ENCODE measurements around the gene PRDX3.

- TF ChIP-seq, protein P1, sequence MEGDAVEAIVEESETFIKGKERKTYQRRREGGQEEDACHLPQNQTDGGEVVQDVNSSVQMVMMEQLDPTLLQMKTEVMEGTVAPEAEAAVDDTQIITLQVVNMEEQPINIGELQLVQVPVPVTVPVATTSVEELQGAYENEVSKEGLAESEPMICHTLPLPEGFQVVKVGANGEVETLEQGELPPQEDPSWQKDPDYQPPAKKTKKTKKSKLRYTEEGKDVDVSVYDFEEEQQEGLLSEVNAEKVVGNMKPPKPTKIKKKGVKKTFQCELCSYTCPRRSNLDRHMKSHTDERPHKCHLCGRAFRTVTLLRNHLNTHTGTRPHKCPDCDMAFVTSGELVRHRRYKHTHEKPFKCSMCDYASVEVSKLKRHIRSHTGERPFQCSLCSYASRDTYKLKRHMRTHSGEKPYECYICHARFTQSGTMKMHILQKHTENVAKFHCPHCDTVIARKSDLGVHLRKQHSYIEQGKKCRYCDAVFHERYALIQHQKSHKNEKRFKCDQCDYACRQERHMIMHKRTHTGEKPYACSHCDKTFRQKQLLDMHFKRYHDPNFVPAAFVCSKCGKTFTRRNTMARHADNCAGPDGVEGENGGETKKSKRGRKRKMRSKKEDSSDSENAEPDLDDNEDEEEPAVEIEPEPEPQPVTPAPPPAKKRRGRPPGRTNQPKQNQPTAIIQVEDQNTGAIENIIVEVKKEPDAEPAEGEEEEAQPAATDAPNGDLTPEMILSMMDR (conservative IDR thresholded peaks at IDR 0.05 in 1 of 2, IDR thresholded peaks at IDR 0.05 in 1 of 2; ENCODE audit: extremely low read depth in 1 of 2, insufficient read depth in 1 of 2, low read depth in 1 of 2, low read length in 2 of 2) = no peak
- no peak for TF ChIP-seq EZH2 (IDR thresholded peaks at IDR 0.05; ENCODE audit: borderline replicate concordance, low read length)
These were observed 25.6 kb downstream of the PRDX3 start for GRCh38 chr10:119153041-119153440.
